ENCODE measurements around the gene DUXB. TPM values are rescaled to one million over a fixed set of nuclear protein-coding genes. Genes with fewer than 3 reads are reported as not detected.

The DUXB gene
- total RNA-seq, 1 donor from 2014 or later = not detected

DNA sequence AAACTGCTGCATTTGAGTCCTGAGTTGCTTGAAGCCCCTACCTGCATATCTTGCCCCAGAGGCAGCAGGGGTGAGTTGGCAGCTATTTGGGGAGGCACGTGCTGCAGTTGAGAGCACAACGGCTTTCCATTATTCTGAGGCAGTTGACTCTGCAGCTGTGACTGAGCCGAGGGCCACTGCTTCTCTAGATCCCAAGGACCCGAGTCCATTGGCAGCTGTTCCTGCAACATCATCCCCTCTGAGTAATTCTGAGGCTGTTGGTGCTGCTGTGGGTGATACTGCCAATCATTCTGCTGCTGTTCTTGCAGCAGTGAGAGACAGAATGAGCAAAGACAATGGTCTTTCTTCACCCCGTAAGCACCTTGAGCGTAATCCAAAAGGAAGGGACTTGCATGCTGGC lies 40.9 kb downstream of the DUXB start:
- no peak for DNase-seq

GRCh38 chr16:75658175-75658574 lies 43.1 kb downstream of the DUXB start:
- DNase-seq = no peak

DNA sequence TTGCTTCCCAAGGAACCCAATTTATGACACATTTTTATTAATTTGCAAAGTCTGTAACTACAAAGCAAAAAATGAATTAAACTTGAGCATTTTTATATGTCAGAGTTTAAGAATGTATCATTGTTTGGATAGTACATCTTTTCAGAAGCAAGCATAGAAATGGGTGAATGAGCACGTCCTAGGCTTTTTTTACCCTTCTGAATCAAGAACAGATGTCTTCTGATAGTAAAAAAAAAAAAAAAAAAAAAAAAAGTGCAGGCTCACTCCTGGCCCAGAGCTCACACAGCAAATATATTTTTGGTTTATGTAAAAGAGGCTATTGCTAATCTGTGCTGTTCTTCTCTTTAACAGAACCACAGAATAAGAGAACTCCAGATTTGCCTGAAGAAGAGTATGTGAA lies 47.3 kb downstream of the DUXB start:
- peak; percentile 59 for DNase-seq

DNA sequence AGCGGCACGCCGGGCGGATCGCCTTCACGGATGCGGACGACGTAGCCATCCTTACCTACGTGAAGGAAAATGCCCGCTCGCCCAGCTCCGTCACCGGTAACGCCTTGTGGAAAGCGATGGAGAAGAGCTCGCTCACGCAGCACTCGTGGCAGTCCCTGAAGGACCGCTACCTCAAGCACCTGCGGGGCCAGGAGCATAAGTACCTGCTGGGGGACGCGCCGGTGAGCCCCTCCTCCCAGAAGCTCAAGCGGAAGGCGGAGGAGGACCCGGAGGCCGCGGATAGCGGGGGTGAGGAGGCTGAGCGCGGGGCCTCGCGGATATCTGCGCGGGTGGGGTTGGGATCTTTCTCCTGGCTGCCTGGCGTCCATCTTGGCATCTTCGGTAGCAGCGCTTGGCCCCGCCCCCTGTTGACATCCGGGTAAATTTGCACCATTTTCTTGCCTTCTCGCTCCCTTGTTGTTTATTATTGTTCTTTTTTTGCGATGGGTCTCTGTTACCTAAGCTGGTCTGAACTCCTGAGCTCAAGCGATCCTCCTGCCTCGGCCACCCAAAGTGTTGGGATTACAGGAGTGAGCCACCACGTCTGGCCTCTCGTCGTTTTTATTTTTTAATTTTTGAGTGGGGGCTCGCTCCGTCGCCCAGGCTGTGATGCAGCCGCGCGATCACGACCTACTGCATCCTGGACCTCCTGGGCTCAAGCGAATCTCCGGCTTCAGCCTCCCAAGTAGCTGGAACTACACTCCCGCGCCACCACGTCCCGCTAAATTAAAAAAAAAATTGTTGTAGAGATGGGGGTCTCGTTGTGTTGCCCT lies 52.8 kb downstream of the DUXB start:
- DNase-seq = peak; percentile 74

- peak; percentile 97 for DNase-seq
Observed at GRCh38 chr16:75647492-75648264, 53.6 kb downstream of the DUXB start, which contains the start of the genes KARS1 and TERF2IP. Gene KARS1 (minus strand): TSS chr16:75647665. CDS start chr16:75647639, 26 bp downstream. Gene TERF2IP (plus strand): TSS chr16:75647773. CDS start chr16:75647883, 110 bp downstream.

DNA sequence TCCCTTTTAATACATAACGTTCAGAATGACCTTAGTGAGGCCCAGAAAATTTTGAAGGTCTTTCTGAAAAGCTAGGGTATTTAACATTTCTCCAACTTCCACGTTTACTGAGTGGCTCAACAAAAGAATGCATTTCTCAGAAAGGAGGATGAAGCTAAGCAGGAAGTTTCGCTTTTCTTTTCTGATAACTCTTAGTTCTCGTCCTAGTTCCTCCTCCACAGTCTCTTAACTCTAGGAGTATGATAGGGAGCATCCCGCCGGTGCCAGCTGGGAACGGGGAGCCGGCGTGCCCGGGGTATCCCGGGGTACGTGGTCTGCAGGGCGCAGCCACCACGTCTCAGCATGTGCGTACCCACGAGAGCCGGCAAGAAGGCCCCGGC lies 54.2 kb downstream of the DUXB start:
- no peak for DNase-seq

- DNase-seq = no peak
Observed at GRCh38 chr16:75644240-75645012, 56.8 kb downstream of the DUXB start.

Small RNAs within 50 kb of the gene (small RNA-seq; reads per million reads assigned to genes)
- not detected for gene RN7SL520P (ENCODE audit: low replicate concordance)

Other genes with a start within 250 kb of the DUXB start
- 21.6 TPM for gene TMEM170A, start 236.8 kb downstream of the DUXB start, total RNA-seq
- gene CHST6, start 206.0 kb downstream of the DUXB start, total RNA-seq = 0.69 TPM
- 0.10 TPM for gene CHST5, start 165.4 kb downstream of the DUXB start, total RNA-seq
- gene TMEM231, start 145.2 kb downstream of the DUXB start, total RNA-seq = 6.8 TPM
- gene GABARAPL2, start 135.1 kb downstream of the DUXB start, total RNA-seq = 90.8 TPM
- 30.3 TPM for gene ADAT1, start 78.2 kb downstream of the DUXB start, total RNA-seq
- 74.2 TPM for gene KARS1, start 53.8 kb downstream of the DUXB start, total RNA-seq
- 50.1 TPM for gene TERF2IP, start 53.7 kb downstream of the DUXB start, total RNA-seq
- not detected for gene CPHXL2, start 24.5 kb downstream of the DUXB start, total RNA-seq
- gene CPHXL, start 25.0 kb upstream of the DUXB start, total RNA-seq = not detected